BLaER1 (cell line): ENCODE data around the gene SYNGR3.
"Not testable (repeated sequence)": the region's sequence is repeated elsewhere in the genome, so short reads cannot be mapped to it uniquely, and the experiment has no call there.

Source experiments
- H3K27ac ChIP-seq: shearing (Covaris generic); formaldehyde crosslinking; 2 replicates; pipeline ENCODE4 v1.8.1; 2022
- H3K27me3 ChIP-seq: shearing (Covaris generic); formaldehyde crosslinking; 2 replicates; pipeline ENCODE4 v1.8.1; 2022
- H3K36me3 ChIP-seq: shearing (Covaris generic); formaldehyde crosslinking; 2 replicates; pipeline ENCODE4 v1.8.1; 2022
- H3K4me1 ChIP-seq: shearing (Covaris generic); formaldehyde crosslinking; 2 replicates; pipeline ENCODE4 v1.8.1; 2022
- H3K4me2 ChIP-seq: shearing (Covaris generic); formaldehyde crosslinking; 2 replicates; pipeline ENCODE4 v1.8.1; 2022
- H3K4me3 ChIP-seq: shearing (Covaris generic); formaldehyde crosslinking; 2 replicates; pipeline ENCODE4 v1.8.1; 2022
- H3K9ac ChIP-seq: shearing (Covaris generic); formaldehyde crosslinking; 2 replicates; pipeline ENCODE4 v1.8.1; 2022
- H3K9me3 ChIP-seq: shearing (Covaris generic); formaldehyde crosslinking; 2 replicates; pipeline ENCODE4 v1.8.1; 2022
- H4K20me1 ChIP-seq: shearing (Covaris generic); formaldehyde crosslinking; 2 replicates; pipeline ENCODE4 v1.8.1; 2022
- Cebpa-rat ChIP-seq: shearing (Covaris generic); IDR thresholded peaks from 2 replicates; pipeline ENCODE4 v1.8.1; 2022

SYNGR3 gene

GRCh38 chr16:1958715-1959268 lies 31.0 kb upstream of the SYNGR3 start:
- peaks cover 33% of the 10 kb centered on the region for H3K4me1 ChIP-seq
- TF ChIP-seq Cebpa-rat = no peak
- peak overlapping the region; percentile 88 for H3K4me2 ChIP-seq
- no peaks in the 10 kb centered on the region for H3K27me3 ChIP-seq
- H3K27ac ChIP-seq = no peak overlapping the region
- H3K4me3 ChIP-seq = peak overlapping the region; percentile 95; the same call in 1 of the 2 replicates
- H4K20me1 ChIP-seq = peaks cover 37% of the 10 kb centered on the region
- H3K9ac ChIP-seq = peak overlapping the region; percentile 93; the same call in 1 of the 2 replicates
- H3K36me3 ChIP-seq = peaks cover 28% of the 10 kb centered on the region
- no peaks in the 10 kb centered on the region for H3K9me3 ChIP-seq

- no peaks in the 10 kb centered on the region for H3K27me3 ChIP-seq
- H3K36me3 ChIP-seq = peaks cover 32% of the 10 kb centered on the region
- H3K4me1 ChIP-seq = peaks cover 33% of the 10 kb centered on the region
- H3K9me3 ChIP-seq = no peaks in the 10 kb centered on the region
- no peak for TF ChIP-seq Cebpa-rat
- H3K9ac ChIP-seq = peak within 1 kb of the TSS; percentile 93
- peaks cover 44% of the 10 kb centered on the region for H4K20me1 ChIP-seq
- H3K4me3 ChIP-seq = peak within 1 kb of the TSS; percentile 95
- H3K27ac ChIP-seq = peak within 1 kb of the TSS; percentile 94
- peak within 1 kb of the TSS; percentile 88 for H3K4me2 ChIP-seq
These were observed 30.3 kb upstream of the SYNGR3 start, which contains the start of gene NDUFB10 for GRCh38 chr16:1959269-1960039. TSS of gene NDUFB10 (plus strand) at chr16:1959538. CDS start at chr16:1959625, 87 bp downstream.

DNA sequence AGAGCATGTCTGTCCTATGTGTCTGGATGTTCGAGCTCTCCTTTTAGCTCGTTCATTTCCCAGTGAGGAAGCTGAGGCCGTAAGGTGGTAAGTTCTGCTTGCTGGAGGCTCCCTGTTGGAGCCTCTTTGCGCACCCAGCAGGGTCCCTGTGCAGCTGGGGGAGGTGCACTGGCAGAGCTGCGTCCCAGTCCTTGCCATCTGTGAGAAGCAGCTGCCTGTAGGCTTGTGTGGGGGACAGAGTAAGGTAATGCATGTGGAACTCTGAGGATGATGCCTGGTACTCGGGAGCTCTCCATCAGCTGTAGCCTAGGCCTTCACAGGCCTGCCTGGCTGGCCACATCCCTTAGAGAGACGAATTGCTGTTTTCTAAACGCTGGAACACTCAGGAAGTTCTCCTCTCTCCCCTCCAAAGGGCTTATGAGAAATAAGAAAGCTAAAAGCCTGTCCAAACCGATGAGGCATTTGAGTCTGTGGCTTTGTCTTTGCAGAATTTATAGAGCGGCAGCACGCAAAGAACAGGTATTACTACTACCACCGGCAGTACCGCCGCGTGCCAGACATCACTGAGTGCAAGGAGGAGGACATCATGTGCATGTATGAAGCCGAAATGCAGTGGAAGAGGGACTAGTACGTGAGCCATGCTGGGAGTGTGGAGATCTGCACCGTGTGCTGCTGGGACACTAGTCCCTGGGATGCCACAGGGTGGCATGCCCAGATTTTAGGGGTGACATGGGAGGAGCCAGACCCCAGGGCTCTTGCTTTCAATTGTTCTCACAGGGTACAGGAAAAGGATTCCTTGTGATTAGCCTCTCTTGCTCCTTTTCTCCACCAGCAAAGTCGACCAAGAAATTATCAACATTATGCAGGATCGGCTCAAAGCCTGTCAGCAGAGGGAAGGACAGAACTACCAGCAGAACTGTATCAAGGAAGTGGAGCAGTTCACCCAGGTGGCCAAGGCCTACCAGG lies 28.8 kb upstream of the SYNGR3 start:
- Histone ChIP-seq H3K27ac (peak overlapping the region; percentile 19; the same call in 1 of the 2 replicates), H3K9ac (peak overlapping the region; percentile 93), H4K20me1 (peaks cover 44% of the 10 kb centered on the region), H3K4me2 (peak overlapping the region; percentile 88), H3K4me3 (peak overlapping the region; percentile 95), H3K27me3 (no peaks in the 10 kb centered on the region), H3K36me3 (peaks cover 32% of the 10 kb centered on the region), H3K9me3 (no peaks in the 10 kb centered on the region), H3K4me1 (peaks cover 40% of the 10 kb centered on the region)
- no peak for TF ChIP-seq Cebpa-rat

GRCh38 chr16:1961651-1962067 lies 28.1 kb upstream of the SYNGR3 start:
- Histone ChIP-seq H3K4me2 (peak overlapping the region; percentile 88), H3K27ac (no peak overlapping the region), H3K4me3 (0 out of 2 replicates have a peak overlapping the region, but pooled peaks have one; percentile 33), H3K36me3 (peaks cover 34% of the 10 kb centered on the region), H3K4me1 (peaks cover 47% of the 10 kb centered on the region), H3K9ac (0 out of 2 replicates have a peak overlapping the region, but pooled peaks have one; percentile 97), H3K27me3 (no peaks in the 10 kb centered on the region), H4K20me1 (peaks cover 44% of the 10 kb centered on the region), H3K9me3 (no peaks in the 10 kb centered on the region)
- no peak for TF ChIP-seq Cebpa-rat

- Histone ChIP-seq H3K4me3 (peak overlapping the region; percentile 90), H3K4me1 (peaks cover 48% of the 10 kb centered on the region), H3K36me3 (peaks cover 40% of the 10 kb centered on the region), H3K27ac (peak overlapping the region; percentile 96; the same call in 1 of the 2 replicates), H3K4me2 (peak overlapping the region; percentile 88), H4K20me1 (peaks cover 44% of the 10 kb centered on the region), H3K9ac (peak overlapping the region; percentile 97)
- H3K9me3 ChIP-seq, H3K27me3 ChIP-seq: not testable (repeated sequence)
These were observed 27.3 kb upstream of the SYNGR3 start for GRCh38 chr16:1962161-1963153.

DNA sequence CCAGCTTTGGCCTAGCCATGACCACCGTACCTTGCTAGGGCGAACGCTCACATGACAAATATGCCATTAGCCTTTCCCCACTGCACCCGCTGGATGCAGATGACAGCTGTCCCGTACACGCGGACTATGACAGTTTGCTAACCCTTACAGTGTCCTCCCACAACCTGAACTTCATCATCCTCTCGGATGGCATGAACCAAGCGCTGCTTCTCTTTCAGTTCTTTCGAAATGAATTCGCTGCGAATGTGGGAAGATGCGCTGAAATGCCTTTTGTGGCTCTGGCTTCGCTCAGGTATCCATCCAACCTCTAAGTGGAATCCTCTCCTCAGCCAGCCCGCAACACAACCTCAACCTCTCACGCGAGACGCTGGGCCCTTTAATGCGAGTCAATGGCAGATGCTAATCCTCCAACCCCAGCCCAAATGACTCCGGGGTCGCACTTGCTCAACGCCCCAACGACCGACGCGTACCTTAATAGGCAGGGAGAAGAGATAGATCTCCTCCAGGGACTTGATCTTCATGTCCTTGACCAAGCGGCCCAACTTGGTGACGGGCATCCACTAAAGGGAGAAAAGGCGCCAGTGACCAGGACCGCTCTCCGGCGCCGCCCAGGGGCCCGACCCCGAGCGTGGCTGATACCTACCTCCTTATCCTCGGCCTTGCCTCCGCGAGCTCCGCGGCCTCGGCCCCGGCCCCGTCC lies 25.8 kb upstream of the SYNGR3 start:
- Histone ChIP-seq H3K4me3 (peak overlapping the region; percentile 90), H3K36me3 (peaks cover 40% of the 10 kb centered on the region), H3K4me1 (peaks cover 48% of the 10 kb centered on the region), H3K4me2 (peak overlapping the region; percentile 88), H3K9ac (peak overlapping the region; percentile 97), H4K20me1 (peaks cover 44% of the 10 kb centered on the region), H3K27ac (peak overlapping the region; percentile 96), H3K27me3 (no peaks in the 10 kb centered on the region), H3K9me3 (no peaks in the 10 kb centered on the region)
- TF ChIP-seq Cebpa-rat = no peak

- Histone ChIP-seq H3K9ac (peak within 1 kb of the TSS; percentile 97), H4K20me1 (peaks cover 44% of the 10 kb centered on the region), H3K4me3 (peak within 1 kb of the TSS; percentile 90), H3K4me2 (peak within 1 kb of the TSS; percentile 98), H3K9me3 (no peaks in the 10 kb centered on the region), H3K27me3 (no peaks in the 10 kb centered on the region), H3K4me1 (peaks cover 48% of the 10 kb centered on the region), H3K36me3 (peaks cover 40% of the 10 kb centered on the region), H3K27ac (peak within 1 kb of the TSS; percentile 96)
- no peak for TF ChIP-seq Cebpa-rat
These were observed 25.0 kb upstream of the SYNGR3 start, which contains the start of gene RPS2 for GRCh38 chr16:1964506-1965395. TSS of gene RPS2 (minus strand) at chr16:1964826. CDS start at chr16:1964625, 201 bp downstream.
